SK-N-MC (cell line): ENCODE data around the gene SPATA13.

ENCODE experiments used
- DNase-seq: peaks from one replicate; pipeline ENCODE4 v3.0.0-alpha.2; 2011; ENCODE audit warnings: low read depth, low spot score
- H3K27ac ChIP-seq: fragments of 200-600 bp; sonication (generic); 2 replicates; pipeline ENCODE4 v1.5.1; 2016; ENCODE audit warnings: mixed run types
- H3K36me3 ChIP-seq: fragments of 200-600 bp; sonication (generic); 2 replicates; pipeline ENCODE4 v1.6.1; 2017; ENCODE audit warnings: antibody characterized with exemption, low read length, mixed read lengths; ENCODE audit not compliant: insufficient read depth
- H3K4me3 ChIP-seq: fragments of 200-600 bp; sonication (generic); 2 replicates; pipeline ENCODE4 v1.5.1; 2016
- H3K9ac ChIP-seq: fragments of 200-600 bp; sonication (generic); 2 replicates; pipeline ENCODE4 v1.8.0; 2017; ENCODE audit warnings: mixed run types, mixed read lengths; ENCODE audit not compliant: insufficient read length
- H3K9me3 ChIP-seq: fragments of 200-600 bp; sonication (generic); 2 replicates; pipeline ENCODE4 v1.6.1; 2017; ENCODE audit warnings: low read depth, mild to moderate bottlenecking, antibody characterized with exemption, low read length, moderate library complexity, mixed read lengths
- EZH2 ChIP-seq: fragments of 200-600 bp; sonication (generic); IDR thresholded peaks from one replicate; pipeline ENCODE4 v1.6.1; 2017; ENCODE audit warnings: antibody characterized with exemption
- FOXP2 ChIP-seq: optimal IDR thresholded peaks from 2 replicates; pipeline ENCODE3; 2011; ENCODE audit warnings: mild to moderate bottlenecking, moderate library complexity; ENCODE audit not compliant: insufficient read depth; ENCODE audit errors: extremely low read length, control extremely low read depth
- POLR2AphosphoS5 ChIP-seq: IDR thresholded peaks from 2 replicates; pipeline ENCODE4 v1.6.1; 2012; ENCODE audit warnings: mild to moderate bottlenecking, low read depth, low read length, borderline replicate concordance

The SPATA13 gene

DNA sequence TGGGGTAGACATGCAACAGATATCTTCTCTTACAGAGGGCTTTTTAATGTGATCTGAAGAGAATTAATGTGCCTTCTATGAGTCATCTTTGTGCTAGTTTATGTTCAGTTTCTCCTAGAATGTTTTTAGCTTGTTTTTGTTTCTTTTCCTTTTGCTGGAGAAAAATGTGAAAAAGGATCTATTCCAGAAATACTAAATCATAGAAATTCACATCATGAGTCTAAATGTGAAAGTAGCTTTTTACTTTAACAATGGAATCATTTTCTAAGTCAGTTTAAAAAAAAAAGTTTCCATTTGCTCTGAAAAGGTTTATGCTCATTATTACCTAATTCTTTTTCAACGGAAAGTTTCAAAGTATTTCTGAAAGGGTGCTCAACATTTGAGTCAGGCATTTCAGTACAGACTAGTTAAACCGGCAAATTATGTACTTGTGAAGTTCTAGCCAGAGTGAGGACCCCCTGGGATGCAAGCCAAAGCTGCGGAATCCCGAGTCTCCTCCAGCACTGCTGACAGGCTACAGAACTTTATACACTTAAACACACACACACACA, 72.9 kb downstream of the SPATA13 start:
- peak overlapping the region; percentile 91 for H3K27ac ChIP-seq
- peak overlapping the region; percentile 68 for H3K4me3 ChIP-seq
- TF ChIP-seq POLR2AphosphoS5 (no peak), EZH2 (no peak), FOXP2 (no peak)

DNA sequence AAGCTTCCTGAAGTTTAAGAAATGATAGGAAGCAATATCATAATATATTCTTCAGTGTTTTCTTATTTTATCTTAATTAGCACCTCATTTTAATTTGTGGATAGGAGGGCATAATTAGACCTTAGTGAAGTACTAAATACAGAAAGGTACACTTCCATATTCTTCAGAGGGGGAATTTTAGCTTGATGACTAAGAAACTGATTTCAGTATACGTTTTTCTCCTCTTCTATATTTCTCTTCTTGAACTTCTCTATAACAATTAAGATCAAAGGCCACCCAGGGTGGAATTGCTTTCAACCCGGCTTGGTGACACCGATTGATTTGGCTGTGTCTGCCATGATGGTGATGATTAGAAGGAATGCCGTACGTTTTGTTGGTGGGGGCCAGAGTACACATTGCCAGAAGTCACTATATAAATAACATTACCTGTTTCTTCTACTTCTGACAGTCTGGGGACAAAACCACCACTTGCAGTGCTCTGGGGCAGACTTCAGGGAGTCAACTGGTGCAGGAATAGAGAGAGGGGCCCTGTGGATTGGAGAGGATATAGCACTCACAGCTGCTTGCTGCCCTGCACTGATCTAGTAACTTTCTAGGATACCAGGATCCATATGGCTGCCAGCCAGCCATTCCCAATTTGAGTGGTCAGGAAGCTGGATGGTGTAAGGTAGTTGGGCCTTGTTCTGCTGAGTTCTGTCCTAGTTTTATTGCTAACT, 73.8 kb downstream of the SPATA13 start:
- peak overlapping the region; percentile 68 for H3K4me3 ChIP-seq
- H3K36me3 ChIP-seq, result no peaks in the 10 kb centered on the region
- TF ChIP-seq EZH2, result no peak
- no peak for DNase-seq
- H3K9ac ChIP-seq, result no peak overlapping the region
- H3K9me3 ChIP-seq, result no peaks in the 10 kb centered on the region
- no peak overlapping the region for H3K27ac ChIP-seq

More for the DNA sequence above, 72.9 kb downstream of the SPATA13 start:
- DNase-seq, result peak; percentile 81
- H3K9ac ChIP-seq, result peak overlapping the region; percentile 72
- no peaks in the 10 kb centered on the region for H3K36me3 ChIP-seq
- H3K9me3 ChIP-seq, result no peaks in the 10 kb centered on the region

DNA sequence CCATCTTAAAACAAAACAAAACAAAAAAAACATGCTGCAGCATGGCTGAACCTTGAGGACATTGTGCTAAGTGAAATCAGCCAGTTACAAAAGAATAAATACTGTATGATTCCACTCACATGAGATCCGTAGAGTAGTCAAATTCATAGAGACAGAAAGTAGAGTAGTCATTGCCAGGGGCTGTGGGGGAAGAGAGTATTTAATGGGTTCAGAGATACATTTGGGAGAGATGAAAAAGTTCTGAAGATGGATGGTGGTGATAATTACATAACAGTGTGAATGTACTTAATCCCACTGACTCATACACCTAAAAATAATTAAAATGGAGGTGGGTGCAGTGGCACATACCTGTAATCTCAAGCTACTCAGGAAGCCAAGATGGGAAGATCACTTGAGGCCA, 76.8 kb downstream of the SPATA13 start:
- Histone ChIP-seq H3K9ac (no peak overlapping the region), H3K36me3 (no peaks in the 10 kb centered on the region), H3K27ac (no peak overlapping the region), H3K4me3 (no peak overlapping the region), H3K9me3 (no peaks in the 10 kb centered on the region)
- DNase-seq, result no peak
- TF ChIP-seq POLR2AphosphoS5 (no peak), EZH2 (no peak), FOXP2 (no peak)

DNA sequence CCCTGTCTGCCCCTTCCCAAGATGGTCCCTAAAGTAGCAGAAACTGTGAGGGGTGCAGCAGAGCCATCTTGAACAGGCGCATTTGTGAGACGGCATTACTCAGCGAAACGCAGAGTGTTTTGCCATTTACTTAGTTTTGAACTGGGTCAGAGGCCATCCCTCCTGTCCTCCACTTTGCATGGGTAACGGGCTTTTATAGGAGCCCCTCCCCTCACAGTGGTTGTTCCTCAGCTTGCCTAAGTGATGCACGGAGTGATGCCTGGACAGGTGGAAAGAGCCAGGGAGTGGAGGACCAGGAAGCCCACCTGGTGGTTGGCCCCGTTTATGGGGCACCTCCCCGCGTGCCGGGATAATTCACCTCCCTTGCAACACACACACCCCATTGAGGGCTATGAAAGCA, 80.8 kb downstream of the SPATA13 start:
- no peaks in the 10 kb centered on the region for H3K9me3 ChIP-seq
- DNase-seq, result no peak
- H3K4me3 ChIP-seq, result no peak overlapping the region
- H3K9ac ChIP-seq, result no peak overlapping the region
- no peak for TF ChIP-seq EZH2
- no peak for TF ChIP-seq FOXP2
- TF ChIP-seq POLR2AphosphoS5, result no peak
- no peak overlapping the region for H3K27ac ChIP-seq
- H3K36me3 ChIP-seq, result no peaks in the 10 kb centered on the region

DNA sequence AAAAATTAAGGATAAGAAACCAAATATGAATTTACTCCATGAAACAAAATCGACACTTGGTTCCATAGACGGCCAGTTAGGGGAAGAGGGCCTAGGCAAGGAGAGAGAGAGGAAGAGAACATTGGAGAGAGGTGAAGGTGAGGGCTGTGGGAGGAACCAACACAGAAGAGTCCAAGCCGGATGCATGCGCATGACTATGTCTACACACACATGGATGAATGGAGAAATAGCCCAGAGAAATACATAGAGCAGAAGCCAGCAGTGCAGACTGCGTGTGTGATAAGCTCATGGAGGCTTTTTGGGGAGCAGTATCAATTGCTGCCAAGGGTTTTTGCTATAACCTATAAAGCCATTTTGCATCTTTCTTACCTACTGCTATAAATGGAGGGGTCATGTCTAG, 81.6 kb downstream of the SPATA13 start:
- TF ChIP-seq EZH2 (no peak), POLR2AphosphoS5 (no peak), FOXP2 (no peak)
- H3K27ac ChIP-seq, result no peak overlapping the region
- DNase-seq, result no peak
- H3K9ac ChIP-seq, result no peak overlapping the region
- no peaks in the 10 kb centered on the region for H3K36me3 ChIP-seq
- no peaks in the 10 kb centered on the region for H3K9me3 ChIP-seq
- no peak overlapping the region for H3K4me3 ChIP-seq

DNA sequence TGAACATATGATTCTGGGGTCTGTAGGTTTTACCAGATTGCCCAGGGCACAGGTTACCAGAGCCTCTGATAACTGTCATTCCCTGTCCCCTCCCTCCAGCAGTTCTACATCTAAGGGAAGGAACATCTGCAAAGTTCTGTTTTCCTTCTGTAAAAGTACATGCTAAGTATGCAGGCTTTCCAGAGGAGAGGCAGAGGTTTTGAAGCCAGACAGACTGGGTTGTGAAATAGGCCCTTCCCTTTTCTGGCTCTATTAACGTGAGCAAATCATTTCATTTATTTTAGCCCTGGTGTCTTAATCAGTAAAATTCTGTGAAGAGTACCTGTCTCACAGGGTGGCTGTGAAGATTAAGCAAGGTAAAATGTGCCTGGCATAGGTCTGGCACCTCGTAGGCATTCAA, 82.8 kb downstream of the SPATA13 start:
- DNase-seq, result no peak

DNA sequence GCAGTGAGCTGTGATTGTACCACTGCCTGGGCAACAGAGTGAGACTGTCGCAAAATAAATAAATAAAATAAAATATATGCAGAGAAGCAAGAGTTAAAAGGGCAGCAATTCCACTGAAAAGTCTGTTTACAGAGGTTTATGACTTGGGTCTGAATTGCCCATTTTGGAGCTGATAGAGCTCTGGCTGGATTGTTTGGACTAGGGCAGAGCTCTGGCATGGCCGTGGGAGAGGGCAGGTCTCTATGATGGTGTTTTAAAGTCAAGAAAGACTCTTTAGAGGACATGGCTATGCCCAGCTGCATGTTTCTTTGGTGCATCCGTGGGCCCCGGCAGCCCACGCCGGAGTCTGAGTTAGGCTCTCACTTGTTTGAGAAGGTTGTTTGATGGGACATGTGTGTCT, 84.3 kb downstream of the SPATA13 start:
- no peak overlapping the region for H3K27ac ChIP-seq
- H3K9me3 ChIP-seq, result no peaks in the 10 kb centered on the region
- DNase-seq, result no peak
- TF ChIP-seq EZH2, result no peak
- no peak for TF ChIP-seq POLR2AphosphoS5
- TF ChIP-seq FOXP2, result no peak
- H3K4me3 ChIP-seq, result no peak overlapping the region
- no peak overlapping the region for H3K9ac ChIP-seq
- no peaks in the 10 kb centered on the region for H3K36me3 ChIP-seq

More for the DNA sequence above, 82.8 kb downstream of the SPATA13 start:
- no peak overlapping the region for H3K9ac ChIP-seq
- no peak overlapping the region for H3K27ac ChIP-seq
- H3K9me3 ChIP-seq, result no peaks in the 10 kb centered on the region
- no peak overlapping the region for H3K4me3 ChIP-seq
- TF ChIP-seq POLR2AphosphoS5 (no peak), FOXP2 (no peak), EZH2 (no peak)
- H3K36me3 ChIP-seq, result no peaks in the 10 kb centered on the region

DNA sequence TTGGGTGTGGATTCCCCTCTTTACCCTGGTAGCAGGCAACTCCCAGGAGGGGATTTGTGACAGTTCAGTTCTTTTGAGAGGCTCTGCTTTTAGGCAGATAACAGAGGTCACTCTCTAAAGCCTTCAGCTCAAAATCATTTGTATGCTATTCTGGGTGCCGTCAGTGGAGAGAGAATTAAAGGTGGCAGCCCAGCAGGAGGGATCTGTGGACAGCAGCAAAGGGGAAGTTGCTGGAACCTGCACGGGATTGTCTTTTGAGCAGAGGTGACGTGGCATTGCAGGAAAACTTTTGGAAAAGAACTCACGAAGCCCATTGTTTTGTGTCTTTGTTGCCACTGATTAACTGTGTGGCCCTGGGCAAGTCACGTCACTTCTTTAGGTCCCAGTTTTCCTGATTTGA, 86.5 kb downstream of the SPATA13 start:
- TF ChIP-seq POLR2AphosphoS5, result no peak
- TF ChIP-seq EZH2, result no peak
- no peak for TF ChIP-seq FOXP2
- Histone ChIP-seq H3K4me3 (no peak overlapping the region), H3K9ac (no peak overlapping the region), H3K27ac (no peak overlapping the region), H3K9me3 (no peaks in the 10 kb centered on the region), H3K36me3 (no peaks in the 10 kb centered on the region)
- DNase-seq, result no peak

DNA sequence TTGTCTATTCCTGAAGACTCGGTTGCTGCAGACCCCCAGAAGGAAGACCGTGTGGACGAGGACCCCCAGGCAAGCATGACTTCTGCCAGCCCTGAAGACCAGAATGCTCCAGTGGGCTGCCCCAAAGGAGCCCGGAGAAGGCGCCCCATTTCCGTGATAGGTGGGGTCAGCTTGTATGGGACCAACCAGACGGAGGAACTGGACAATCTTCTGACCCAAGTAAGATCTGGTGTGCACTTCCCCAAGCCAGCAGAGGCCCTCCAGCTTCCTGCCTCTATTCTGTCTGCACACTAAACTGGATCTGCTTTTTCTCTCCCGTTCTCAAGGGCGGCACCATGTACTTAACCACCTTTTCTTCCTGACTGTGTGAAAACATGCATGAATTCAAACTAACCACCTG, 89.1 kb downstream of the SPATA13 start:
- no peaks in the 10 kb centered on the region for H3K36me3 ChIP-seq
- no peak overlapping the region for H3K9ac ChIP-seq
- no peak overlapping the region for H3K4me3 ChIP-seq
- no peak for TF ChIP-seq EZH2
- TF ChIP-seq FOXP2, result no peak
- TF ChIP-seq POLR2AphosphoS5, result no peak
- H3K27ac ChIP-seq, result no peak overlapping the region
- no peaks in the 10 kb centered on the region for H3K9me3 ChIP-seq
- no peak for DNase-seq
